Astrocyte of the cerebellum (primary cell): ENCODE results near the gene LDB2.

Experiments
- DNase-seq: peaks from one replicate; pipeline ENCODE4 v3.0.0-alpha.2; 2011; ENCODE audit warnings: low read depth
- H3K4me3 ChIP-seq: 2 replicates; pipeline ENCODE4 v1.5.1; 2011; ENCODE audit warnings: mild to moderate bottlenecking, low read depth, low read length, moderate library complexity
- in situ Hi-C: cut with HindIII; loops from 2 replicates; pipeline ENCODE4 v1.10.0; 2017; ENCODE audit warnings: low sequenced_read_pairs
- TF ChIP-seq, protein P1 (sequence below): IDR thresholded peaks from 2 replicates; pipeline ENCODE4 v1.5.1; 2012; ENCODE audit warnings: low read length, low read depth, moderate library complexity, mild to moderate bottlenecking; ENCODE audit errors: missing control alignments

Gene LDB2

DNA sequence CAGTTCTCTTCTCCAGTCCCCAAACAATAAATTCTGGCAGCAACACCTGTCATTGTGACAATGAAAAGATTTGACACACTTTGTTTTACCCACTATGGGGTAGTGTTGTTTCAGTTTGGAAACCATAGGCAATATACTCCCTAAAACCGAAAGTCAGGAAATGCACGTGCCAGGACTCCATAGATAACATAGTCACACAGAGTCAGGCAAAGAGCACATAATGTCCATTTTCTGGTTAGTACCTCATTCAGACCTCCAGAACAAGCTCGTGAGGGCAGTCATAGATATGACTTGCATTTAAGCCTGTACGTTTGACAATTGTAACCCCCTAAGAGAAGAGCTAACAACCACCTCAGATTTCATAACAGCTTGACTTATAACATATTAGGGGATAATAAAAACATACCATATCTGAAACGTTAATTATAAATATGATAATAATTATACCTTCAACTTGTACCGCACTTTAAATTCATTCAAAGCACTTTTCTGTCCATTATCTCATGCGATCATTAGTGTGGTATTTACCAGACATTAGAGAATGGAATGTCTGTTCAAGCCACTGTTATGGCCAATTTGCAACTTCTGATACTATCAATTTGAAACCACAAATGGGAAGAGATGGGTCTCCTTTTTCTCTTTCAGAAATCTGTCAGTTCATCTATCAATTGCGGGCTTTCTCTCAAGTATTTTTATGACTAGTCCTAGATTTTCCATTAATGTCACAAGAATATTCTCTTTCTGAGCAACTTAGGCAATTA is 147.4 kb downstream of the LDB2 start:
- no peak for DNase-seq
- in situ Hi-C loops: no loop called here

DNA sequence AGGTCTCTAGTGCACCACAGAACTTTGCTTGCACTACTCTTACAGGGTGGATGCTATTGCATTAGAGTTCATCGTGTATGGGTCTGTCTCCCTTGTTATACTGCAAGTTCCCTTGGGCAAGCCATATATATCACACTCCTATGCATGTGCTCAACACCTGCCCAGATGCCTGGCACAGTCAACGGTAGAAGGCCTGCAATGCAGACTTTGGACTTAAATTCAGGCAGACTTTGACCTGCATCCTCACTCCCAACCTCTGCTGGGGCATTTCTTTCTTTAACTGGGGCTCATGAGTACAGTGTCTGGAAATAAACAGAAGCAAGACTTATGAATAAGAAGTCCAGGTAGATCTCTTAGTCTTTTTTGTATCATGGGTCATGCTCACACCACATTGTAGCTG is 148.2 kb downstream of the LDB2 start:
- no peak for DNase-seq
- TF ChIP-seq, protein P1, sequence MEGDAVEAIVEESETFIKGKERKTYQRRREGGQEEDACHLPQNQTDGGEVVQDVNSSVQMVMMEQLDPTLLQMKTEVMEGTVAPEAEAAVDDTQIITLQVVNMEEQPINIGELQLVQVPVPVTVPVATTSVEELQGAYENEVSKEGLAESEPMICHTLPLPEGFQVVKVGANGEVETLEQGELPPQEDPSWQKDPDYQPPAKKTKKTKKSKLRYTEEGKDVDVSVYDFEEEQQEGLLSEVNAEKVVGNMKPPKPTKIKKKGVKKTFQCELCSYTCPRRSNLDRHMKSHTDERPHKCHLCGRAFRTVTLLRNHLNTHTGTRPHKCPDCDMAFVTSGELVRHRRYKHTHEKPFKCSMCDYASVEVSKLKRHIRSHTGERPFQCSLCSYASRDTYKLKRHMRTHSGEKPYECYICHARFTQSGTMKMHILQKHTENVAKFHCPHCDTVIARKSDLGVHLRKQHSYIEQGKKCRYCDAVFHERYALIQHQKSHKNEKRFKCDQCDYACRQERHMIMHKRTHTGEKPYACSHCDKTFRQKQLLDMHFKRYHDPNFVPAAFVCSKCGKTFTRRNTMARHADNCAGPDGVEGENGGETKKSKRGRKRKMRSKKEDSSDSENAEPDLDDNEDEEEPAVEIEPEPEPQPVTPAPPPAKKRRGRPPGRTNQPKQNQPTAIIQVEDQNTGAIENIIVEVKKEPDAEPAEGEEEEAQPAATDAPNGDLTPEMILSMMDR: no peak
- in situ Hi-C loops: no loop called here
- H3K4me3 ChIP-seq: no peak overlapping the region

More for the DNA sequence above, 147.4 kb downstream of the LDB2 start:
- TF ChIP-seq, protein P1: no peak
- H3K4me3 ChIP-seq: no peak overlapping the region

DNA sequence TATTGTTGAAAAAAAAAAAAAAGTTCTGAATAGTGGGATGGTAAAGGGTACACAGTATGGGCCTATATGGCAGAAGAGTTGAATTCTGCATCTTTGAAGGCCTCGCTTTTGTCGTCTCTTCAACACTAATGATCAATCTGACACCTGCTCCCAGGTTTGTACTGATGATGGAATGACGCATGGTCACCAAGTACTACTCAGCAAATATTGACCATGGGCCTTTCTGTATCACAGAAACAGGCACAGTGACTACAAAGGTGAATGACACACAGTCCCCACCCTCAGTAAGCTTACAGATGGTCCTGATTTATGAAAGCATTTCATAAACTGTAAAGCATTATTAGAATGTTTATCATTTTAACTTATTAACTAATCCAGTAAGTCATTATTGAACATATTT is 152.6 kb downstream of the LDB2 start:
- H3K4me3 ChIP-seq: no peak overlapping the region
- TF ChIP-seq, protein P1: no peak
- in situ Hi-C loops: no loop called here
- no peak for DNase-seq

DNA sequence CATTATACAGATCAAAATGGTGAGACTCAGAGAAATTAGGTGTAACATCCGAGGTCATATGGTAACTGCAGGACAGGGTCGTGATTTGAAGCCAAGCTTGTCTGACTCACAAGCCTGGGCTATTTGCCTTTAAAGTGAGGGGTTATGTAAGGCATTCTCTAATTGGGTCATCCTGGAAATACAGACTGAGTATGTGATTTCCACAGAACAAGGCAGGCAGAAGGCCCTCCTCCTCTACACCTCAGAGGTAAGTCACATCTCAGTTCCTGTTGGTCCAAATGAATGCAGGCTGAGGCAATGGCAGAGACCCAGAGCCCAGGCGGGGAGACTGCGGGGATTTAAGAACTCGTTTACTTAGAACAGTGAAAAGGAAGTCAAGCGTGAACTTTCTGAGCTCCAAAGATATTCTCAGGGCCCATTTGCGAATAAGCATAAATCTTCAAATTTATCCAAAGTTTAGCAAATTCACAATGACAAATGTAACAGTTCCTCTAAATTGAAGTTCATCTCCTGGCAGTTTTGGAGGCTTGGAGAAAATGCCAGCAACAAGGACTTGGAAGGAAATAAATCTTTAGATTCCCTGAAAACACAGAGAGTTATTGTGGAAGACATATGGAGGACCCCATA is 153.3 kb downstream of the LDB2 start:
- in situ Hi-C loops: no loop called here
- H3K4me3 ChIP-seq: no peak overlapping the region

DNA sequence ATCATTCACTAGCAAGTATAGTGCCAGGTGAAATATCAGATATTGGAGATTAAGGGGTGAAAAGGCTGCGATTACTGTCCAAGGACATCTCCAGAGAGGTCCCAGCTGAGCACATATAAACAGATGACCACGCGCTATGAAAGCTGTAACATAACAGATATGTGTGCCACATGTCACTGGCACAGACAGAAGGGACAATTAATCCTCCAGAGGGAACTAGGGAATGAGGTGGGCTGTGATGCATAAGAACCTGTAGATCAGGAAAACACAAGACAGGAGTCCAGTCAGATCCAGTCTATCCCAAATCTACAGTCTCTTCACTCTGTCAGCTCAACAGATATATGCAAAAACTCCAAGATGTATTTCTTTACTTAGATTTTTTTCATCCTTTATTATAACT is 157.2 kb downstream of the LDB2 start:
- TF ChIP-seq, protein P1: no peak
- no peak overlapping the region for H3K4me3 ChIP-seq
- in situ Hi-C loops: no loop called here
- DNase-seq: no peak

More for the DNA sequence above, 153.3 kb downstream of the LDB2 start:
- TF ChIP-seq, protein P1: no peak
- DNase-seq: peak; percentile 64

DNA sequence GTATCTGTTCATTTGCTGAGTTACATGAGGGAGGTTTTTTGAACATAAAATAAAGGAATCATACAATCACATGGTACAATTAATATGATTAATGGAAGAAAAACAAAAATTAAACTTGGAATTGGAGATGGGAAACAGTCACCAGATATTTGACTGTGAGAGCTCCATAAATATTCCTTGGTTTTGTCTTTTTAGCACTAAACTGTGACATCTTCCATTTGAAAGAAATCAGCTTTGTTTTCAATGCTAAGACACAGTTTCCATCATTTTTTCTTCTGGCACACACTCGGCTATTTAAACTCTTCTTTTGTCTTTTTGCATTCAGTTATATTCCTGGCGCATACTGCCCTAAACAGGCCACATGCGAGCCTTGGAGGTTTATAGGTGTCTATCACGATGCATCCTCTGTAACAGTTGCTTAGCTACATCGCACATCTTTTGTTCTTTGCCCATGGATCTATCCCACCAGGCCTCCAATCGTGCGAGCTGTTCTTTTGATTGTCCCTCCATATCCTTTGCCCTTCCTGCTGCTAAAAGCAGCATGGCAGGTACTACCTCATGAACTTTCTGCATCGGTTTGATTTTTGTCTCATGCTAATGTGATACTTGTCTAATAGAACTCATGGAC is 158.3 kb downstream of the LDB2 start:
- TF ChIP-seq, protein P1: no peak
- in situ Hi-C loops: no loop called here
- no peak for DNase-seq
- no peak overlapping the region for H3K4me3 ChIP-seq
